GM12878 (cell line): ENCODE results near the gene CD72. TPM values are rescaled to one million over a fixed set of nuclear protein-coding genes. Genes with fewer than 3 reads are reported as not detected.

Experiments
- NR2C1 ChIP-seq: fragments of 450-650 bp; IDR thresholded peaks from 2 replicates; pipeline ENCODE4 v1.6.1; 2017; ENCODE audit warnings: antibody characterized with exemption, mild to moderate bottlenecking, moderate library complexity
- USF1 ChIP-seq: IDR thresholded peaks from 2 replicates; pipeline ENCODE4 v1.6.1; 2011; ENCODE audit warnings: borderline replicate concordance, low read depth, mild to moderate bottlenecking, moderate library complexity, mixed read lengths, low read length; ENCODE audit not compliant: insufficient read depth; ENCODE audit errors: extremely low read length
- ZBTB11 ChIP-seq: fragments of 450-650 bp; formaldehyde crosslinking; IDR thresholded peaks from 2 replicates; pipeline ENCODE4 v1.5.0; 2022; ENCODE audit warnings: mild to moderate bottlenecking, missing genetic modification characterization
- ZBTB33 ChIP-seq: fragments of 450-650 bp; IDR thresholded peaks from 2 replicates; pipeline ENCODE4 v1.6.1; 2017; ENCODE audit warnings: mild to moderate bottlenecking
- polyA plus RNA-seq, 11 experiments: library from polyadenylated mRNA; depleted of rRNA in 4 of 11; unstranded in 6 of 11; stranded (reverse) in 5 of 11; fragments of >200 nt; fragmentation: Nextera tagmentation in 4 of 11; fragmentation: Illumina TruSeq in 1 of 11; extraction: Ambion mirVana in 4 of 11; extraction: Trizol in 1 of 11; gene quantifications; 1 replicate in 1 of 11; 2 replicates in 10 of 11; pipeline versions ENCODE4 v1.2.1 to v1.2.3, GENCODE V29; 2011 to 2016; ENCODE audit warnings: inconsistent platforms in 2 of 11, missing spikeins in 2 of 11, low read depth in 1 of 11
- total RNA-seq, 4 experiments: library from RNA; depleted of rRNA in 3 of 4; stranded (reverse); fragments of >200 nt in 3 of 4; fragmentation: Illumina TruSeq in 1 of 4; extraction: Trizol in 1 of 4; gene quantifications; 2 replicates each; pipeline versions ENCODE4 v1.2.1 to v1.2.3, GENCODE V29; 2013 to 2021

The CD72 gene
- total and polyA plus RNA-seq, 10 of the 15 experiments (the other 5 are each of a cell fraction or from before 2014, with no cell fraction given) = 2.1 to 14.2 (median 4.4) TPM

- TF ChIP-seq ZBTB33 (no peak), USF1 (no peak), ZBTB11 (no peak), NR2C1 (no peak)
Measured at GRCh38 chr9:35609001-35609819, 9.0 kb downstream of the CD72 start (continued).
